Activated CD8-positive, alpha-beta T cell treated with anti-CD3 and anti-CD28 coated beads, Interleukin-2, amount 10 ng/mL, durations not matched to agents 7 days and 5 days (primary cell): ENCODE data around the gene OGFRL1. TPM values are rescaled to one million over a fixed set of nuclear protein-coding genes. Genes with fewer than 3 reads are reported as not detected.

Experiments used
- ATAC-seq: fragments of 150-1000 bp; cut with Tn5 transposase; one replicate; pipeline ENCODE4 v1.10.0; 2021; ENCODE audit warnings: moderate library complexity
- CTCF ChIA-PET: fragments of 350-600 bp; sonication (Branson Sonifier 250); formaldehyde crosslinking; loops from one replicate; lab custom pipeline; 2021; ENCODE audit warnings: antibody characterized with exemption; lab: Charles Lee
- POLR2A ChIA-PET: fragments of 350-600 bp; sonication (Branson Sonifier 250); formaldehyde crosslinking; loops from one replicate; lab custom pipeline; 2021; ENCODE audit warnings: antibody characterized with exemption; lab: Charles Lee
- DNase-seq: peaks from one replicate; pipeline ENCODE4 v3.0.0-alpha.2; 2020
- H3K27ac Mint-ChIP-seq: one replicate; pipeline ENCODE4 v1.8.0; 2021; ENCODE audit warnings: mild to moderate bottlenecking, mixed read lengths
- H3K27me3 Mint-ChIP-seq: one replicate; pipeline ENCODE4 v1.8.0; 2021; ENCODE audit warnings: low read depth, mixed read lengths
- H3K36me3 Mint-ChIP-seq: one replicate; pipeline ENCODE4 v1.8.0; 2021; ENCODE audit warnings: low read depth, mixed read lengths
- H3K4me1 Mint-ChIP-seq: one replicate; pipeline ENCODE4 v1.8.0; 2021; ENCODE audit warnings: low read depth, mixed read lengths
- H3K4me3 Mint-ChIP-seq: one replicate; pipeline ENCODE4 v1.8.0; 2021; ENCODE audit warnings: mild to moderate bottlenecking, mixed read lengths
- H3K9me3 Mint-ChIP-seq: one replicate; pipeline ENCODE4 v1.8.0; 2022; ENCODE audit warnings: mixed read lengths; ENCODE audit not compliant: insufficient read depth
- total RNA-seq, 2 experiments: library from RNA; stranded (reverse); gene quantifications; one replicate each; pipeline ENCODE4 v1.2.3, GENCODE V29; 2021

The OGFRL1 gene
- total RNA-seq, 2 experiments from 2014 or later = 8.4 to 8.8 TPM

GRCh38 chr6:71335544-71335943, 46.9 kb downstream of the OGFRL1 start:
- ATAC-seq (no peak), DNase-seq (no peak)
- no peak overlapping the region for H3K4me3 Mint-ChIP-seq
- H3K27ac Mint-ChIP-seq = no peak overlapping the region
- H3K4me1 Mint-ChIP-seq = peaks cover 4% of the 10 kb centered on the region
- ChIA-PET POLR2A (interaction anchor here (0.6 kb wide), 1 partner anchor 49 kb away, joined by 3 read pairs; no protein-coding TSS in a partner anchor), CTCF (no interaction called here)
- H3K27me3 Mint-ChIP-seq = peaks cover 10% of the 10 kb centered on the region
- no peaks in the 10 kb centered on the region for H3K9me3 Mint-ChIP-seq
- H3K36me3 Mint-ChIP-seq = no peaks in the 10 kb centered on the region

GRCh38 chr6:71336901-71337300, 48.3 kb downstream of the OGFRL1 start:
- Mint-ChIP-seq H3K4me1 (peaks cover 4% of the 10 kb centered on the region), H3K9me3 (no peaks in the 10 kb centered on the region), H3K36me3 (no peaks in the 10 kb centered on the region), H3K27ac (no peak overlapping the region), H3K27me3 (peaks cover 8% of the 10 kb centered on the region), H3K4me3 (no peak overlapping the region)
- ATAC-seq (no peak), DNase-seq (no peak)
- ChIA-PET POLR2A (no interaction called here), CTCF (no interaction called here)

GRCh38 chr6:71338540-71339316, 50.1 kb downstream of the OGFRL1 start:
- ChIA-PET POLR2A (no interaction called here), CTCF (no interaction called here)
- Mint-ChIP-seq H3K9me3 (no peaks in the 10 kb centered on the region), H3K27me3 (peaks cover 9% of the 10 kb centered on the region), H3K27ac (no peak overlapping the region), H3K4me3 (no peak overlapping the region), H3K36me3 (no peaks in the 10 kb centered on the region), H3K4me1 (peaks cover 4% of the 10 kb centered on the region)
- DNase-seq (no peak), ATAC-seq (no peak)

GRCh38 chr6:71342772-71343171, 54.2 kb downstream of the OGFRL1 start:
- CTCF ChIA-PET = no interaction called here
- Mint-ChIP-seq H3K27ac (no peak overlapping the region), H3K27me3 (peaks cover 26% of the 10 kb centered on the region), H3K4me1 (no peaks in the 10 kb centered on the region), H3K9me3 (no peaks in the 10 kb centered on the region), H3K36me3 (no peaks in the 10 kb centered on the region), H3K4me3 (no peak overlapping the region)
- POLR2A ChIA-PET = no interaction called here
- DNase-seq (no peak), ATAC-seq (no peak)

GRCh38 chr6:71345476-71346333, 57.1 kb downstream of the OGFRL1 start:
- no peak overlapping the region for H3K4me3 Mint-ChIP-seq
- ATAC-seq = no peak

GRCh38 chr6:71346334-71346694, 57.7 kb downstream of the OGFRL1 start:
- Mint-ChIP-seq H3K27me3 (peaks cover 18% of the 10 kb centered on the region), H3K9me3 (no peaks in the 10 kb centered on the region), H3K36me3 (no peaks in the 10 kb centered on the region), H3K4me3 (no peak overlapping the region), H3K27ac (no peak overlapping the region), H3K4me1 (no peaks in the 10 kb centered on the region)
- CTCF ChIA-PET = interaction anchor here (2.5 kb wide), 1 partner anchor 156 kb away, joined by 8 read pairs; no protein-coding TSS in a partner anchor
- ATAC-seq (no peak), DNase-seq (no peak)
- POLR2A ChIA-PET = no interaction called here

More at GRCh38 chr6:71345476-71346333, 57.1 kb downstream of the OGFRL1 start:
- Mint-ChIP-seq H3K9me3 (no peaks in the 10 kb centered on the region), H3K4me1 (no peaks in the 10 kb centered on the region), H3K36me3 (no peaks in the 10 kb centered on the region), H3K27ac (no peak overlapping the region), H3K27me3 (peaks cover 18% of the 10 kb centered on the region)
- ChIA-PET CTCF (interaction anchor here (2.5 kb wide), 1 partner anchor 155 kb away, joined by 8 read pairs; no protein-coding TSS in a partner anchor), POLR2A (no interaction called here)
- no peak for DNase-seq

GRCh38 chr6:71347119-71347518, 58.5 kb downstream of the OGFRL1 start:
- ChIA-PET CTCF (no interaction called here), POLR2A (no interaction called here)
- Mint-ChIP-seq H3K4me1 (no peaks in the 10 kb centered on the region), H3K4me3 (no peak overlapping the region), H3K27ac (no peak overlapping the region), H3K27me3 (peaks cover 18% of the 10 kb centered on the region), H3K9me3 (no peaks in the 10 kb centered on the region), H3K36me3 (no peaks in the 10 kb centered on the region)
- no peak for DNase-seq
- no peak for ATAC-seq

- DNase-seq = no peak
Observed at GRCh38 chr6:71349395-71349794, 60.8 kb downstream of the OGFRL1 start.

GRCh38 chr6:71349976-71350615, 61.5 kb downstream of the OGFRL1 start:
- H3K4me1 Mint-ChIP-seq = no peaks in the 10 kb centered on the region
- ChIA-PET CTCF (interaction anchor here (0.8 to 2.9 kb wide), 3 partner anchors 14 to 160 kb away, joined by 3 to 20 read pairs (median 3); no protein-coding TSS in a partner anchor), POLR2A (no interaction called here)
- H3K4me3 Mint-ChIP-seq = no peak overlapping the region
- H3K36me3 Mint-ChIP-seq = no peaks in the 10 kb centered on the region
- H3K9me3 Mint-ChIP-seq = no peaks in the 10 kb centered on the region
- ATAC-seq (no peak), DNase-seq (no peak)
- H3K27me3 Mint-ChIP-seq = peaks cover 13% of the 10 kb centered on the region
- H3K27ac Mint-ChIP-seq = no peak overlapping the region

More at GRCh38 chr6:71349395-71349794, 60.8 kb downstream of the OGFRL1 start:
- CTCF ChIA-PET = interaction anchor here (2.9 kb wide), 1 partner anchor 159 kb away, joined by 20 read pairs; no protein-coding TSS in a partner anchor
- Mint-ChIP-seq H3K4me3 (no peak overlapping the region), H3K36me3 (no peaks in the 10 kb centered on the region), H3K4me1 (no peaks in the 10 kb centered on the region), H3K9me3 (no peaks in the 10 kb centered on the region), H3K27ac (no peak overlapping the region), H3K27me3 (peaks cover 15% of the 10 kb centered on the region)
- POLR2A ChIA-PET = no interaction called here
- no peak for ATAC-seq

- no peaks in the 10 kb centered on the region for H3K9me3 Mint-ChIP-seq
- POLR2A ChIA-PET = no interaction called here
- no peak overlapping the region for H3K27ac Mint-ChIP-seq
- H3K27me3 Mint-ChIP-seq = peaks cover 11% of the 10 kb centered on the region
- no peak for ATAC-seq
- no peaks in the 10 kb centered on the region for H3K4me1 Mint-ChIP-seq
- CTCF ChIA-PET = interaction anchor here (2.9 kb wide), 1 partner anchor 161 kb away, joined by 20 read pairs; no protein-coding TSS in a partner anchor
- no peaks in the 10 kb centered on the region for H3K36me3 Mint-ChIP-seq
- DNase-seq = no peak
- no peak overlapping the region for H3K4me3 Mint-ChIP-seq
Observed at GRCh38 chr6:71351190-71351589, 62.6 kb downstream of the OGFRL1 start.
